GM21576 (cell line): ENCODE data around the gene EEF1B2.

Experiments used
- ATAC-seq: cut with Tn5 transposase; IDR thresholded peaks from one replicate; pipeline ENCODE4 v1.9.1; 2021; ENCODE audit warnings: mild to moderate bottlenecking, moderate library complexity; ENCODE audit not compliant: unreplicated experiment

Gene EEF1B2

DNA sequence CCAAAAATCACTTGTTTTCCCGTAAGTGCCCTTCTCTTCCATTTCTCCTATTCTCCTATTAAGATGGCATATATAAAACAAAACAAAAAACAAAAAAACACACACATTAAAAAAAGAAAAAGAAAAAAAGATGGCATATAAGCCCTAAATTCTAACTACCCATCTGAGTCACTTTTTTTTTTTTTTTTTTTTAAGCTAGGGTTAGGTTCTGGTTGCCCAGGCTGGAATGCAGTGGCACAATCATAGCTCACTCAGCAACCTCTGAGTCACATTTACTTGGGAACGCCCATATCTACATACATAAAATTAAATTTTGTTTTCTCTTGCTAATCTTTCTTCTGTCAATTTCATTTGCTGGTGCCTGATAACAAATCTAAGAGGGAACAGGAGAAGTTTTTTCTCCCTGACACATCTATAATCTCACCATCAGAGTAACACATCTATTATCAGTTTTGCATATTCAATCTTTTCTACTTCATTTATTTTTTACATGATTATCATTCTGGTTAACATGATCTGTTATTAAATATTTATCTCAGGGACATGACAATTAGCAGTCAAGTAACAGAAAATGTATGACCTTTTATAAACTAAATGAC is 52.1 kb downstream of the EEF1B2 start:
- ATAC-seq, result no peak
